ENCODE results near the gene CDT1. TPM values are rescaled to one million over a fixed set of nuclear protein-coding genes. Genes with fewer than 3 reads are reported as not detected.
"Not testable (repeated sequence)": the region's sequence is repeated elsewhere in the genome, so short reads cannot be mapped to it uniquely, and the experiment has no call there.

Gene CDT1
- total and polyA plus RNA-seq, 4 donors, result 3.6 to 13.9 (median 7.8) TPM

DNA sequence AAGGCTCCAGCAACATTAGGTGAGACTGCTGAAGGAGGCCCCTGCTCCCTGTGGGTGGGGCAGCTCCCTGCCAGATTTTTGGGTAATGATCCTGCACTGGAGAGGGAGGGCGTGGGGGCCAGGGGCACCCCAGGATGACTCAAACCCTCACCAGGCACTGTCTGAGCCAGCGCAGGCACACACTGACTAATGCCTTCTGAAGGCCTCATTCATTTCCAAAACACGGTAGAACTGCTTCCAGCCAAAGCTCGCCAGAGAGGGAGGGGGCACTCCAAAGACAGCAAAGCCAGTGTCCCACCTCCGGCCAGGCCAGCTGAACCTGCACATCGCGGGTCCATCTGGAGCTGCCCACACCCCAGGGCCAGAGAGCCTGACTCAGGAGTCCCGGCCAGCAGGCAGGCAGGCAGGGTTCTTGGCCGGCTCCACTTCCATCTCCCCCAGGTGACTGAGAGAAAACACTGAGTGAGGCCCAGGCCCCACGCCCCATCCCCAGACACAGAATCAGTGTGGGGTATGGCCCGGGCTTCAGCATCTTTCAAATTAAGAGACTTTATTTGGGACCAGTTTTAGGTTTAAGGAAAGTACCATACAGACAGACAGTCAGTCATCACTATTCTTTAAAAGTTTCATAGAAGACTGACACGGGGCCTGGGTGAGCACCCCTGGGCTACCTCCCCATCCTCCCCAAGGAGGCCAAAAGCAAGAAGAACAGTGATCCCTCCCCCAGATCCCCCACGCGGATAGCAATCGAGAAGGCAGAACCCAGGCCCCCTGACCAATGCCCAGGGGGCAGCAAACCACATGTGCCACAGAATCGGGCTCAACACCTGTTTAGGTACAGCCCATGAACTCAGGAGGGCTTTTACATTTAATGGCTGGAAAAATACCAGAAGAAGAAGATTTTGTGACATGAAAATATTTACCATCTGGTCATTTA is 20.9 kb upstream of the CDT1 start:
- no peaks in the 10 kb centered on the region for H3K9me3 ChIP-seq (ENCODE audit: control insufficient read depth, insufficient read depth, low read length)
- 59% methylated on average over 11 of the region's 16 CpGs for WGBS (ENCODE audit: insufficient coverage)
- peak overlapping the region; percentile 61 for H3K27ac ChIP-seq (ENCODE audit: low read depth, low read length)
- H3K4me1 ChIP-seq (ENCODE audit: control insufficient read depth, insufficient read depth, low read length), result peaks cover 66% of the 10 kb centered on the region
- no peak for DNase-seq (ENCODE audit: low read depth in 4 of 6, low spot score in 6 of 6)
- peaks cover 22% of the 10 kb centered on the region for H3K27me3 ChIP-seq (ENCODE audit: control insufficient read depth, insufficient read depth, low read length)
- no peak overlapping the region for H3K4me3 ChIP-seq (ENCODE audit: low read depth, low read length)
- peaks cover 8% of the 10 kb centered on the region for H3K36me3 ChIP-seq (ENCODE audit: control insufficient read depth, insufficient read depth, low read length)

- H3K27me3 ChIP-seq (ENCODE audit: control insufficient read depth, insufficient read depth, low read length), result peaks cover 21% of the 10 kb centered on the region
These were observed 20.1 kb upstream of the CDT1 start for GRCh38 chr16:88783391-88784073.

DNA sequence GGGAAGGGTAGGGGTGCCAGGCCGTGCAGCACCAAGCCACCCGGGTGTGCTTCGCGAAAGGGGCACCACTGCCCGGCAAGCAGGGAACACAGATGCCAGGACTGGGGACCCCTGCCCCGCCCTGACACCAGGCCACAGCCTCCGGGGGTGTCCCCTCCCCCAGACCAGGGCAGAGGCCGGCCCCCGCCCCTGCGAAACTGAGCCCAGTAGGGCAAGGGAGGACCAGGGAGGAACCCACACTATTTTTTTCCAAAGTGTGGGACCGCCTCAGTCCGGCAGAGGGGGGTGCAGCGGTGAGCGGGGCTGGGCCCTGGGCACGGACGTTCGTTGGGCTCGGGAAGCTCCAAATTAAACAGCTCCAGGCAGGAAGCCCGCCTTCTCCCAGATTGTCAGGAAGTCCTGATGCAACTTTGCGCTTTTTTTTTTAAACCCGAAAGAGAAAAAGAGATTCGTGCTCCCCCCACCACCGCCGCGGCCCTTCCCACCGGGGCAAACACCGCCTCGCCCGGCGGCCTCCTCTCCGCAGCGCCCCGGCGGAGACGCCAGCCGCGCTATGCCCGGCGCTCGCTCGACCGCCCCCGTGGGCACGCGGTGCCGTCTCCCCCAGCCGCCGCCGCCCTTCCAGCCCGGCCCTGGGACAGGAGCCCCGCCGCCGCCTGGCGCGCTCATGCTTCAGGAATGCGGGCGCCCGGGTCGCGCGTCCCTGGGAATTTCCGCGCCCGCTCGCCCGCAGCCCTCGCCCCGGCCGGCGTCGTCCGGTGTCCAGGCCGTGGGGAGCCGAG is 19.3 kb upstream of the CDT1 start:
- H3K4me3 ChIP-seq (ENCODE audit: low read depth, low read length), result peak overlapping the region; percentile 44
- H3K36me3 ChIP-seq (ENCODE audit: control insufficient read depth, insufficient read depth, low read length), result peaks cover 3% of the 10 kb centered on the region
- peak in 2 of 6 donors; percentile 19 to 64 for DNase-seq (ENCODE audit: low read depth in 4 of 6, low spot score in 6 of 6)
- H3K27me3 ChIP-seq (ENCODE audit: control insufficient read depth, insufficient read depth, low read length), result peaks cover 17% of the 10 kb centered on the region
- H3K27ac ChIP-seq (ENCODE audit: low read depth, low read length), result peak overlapping the region; percentile 61
- H3K4me1 ChIP-seq (ENCODE audit: control insufficient read depth, insufficient read depth, low read length), result peaks cover 54% of the 10 kb centered on the region
- 4% methylated on average over 73 of the region's 74 CpGs for WGBS (ENCODE audit: insufficient coverage)
- H3K9me3 ChIP-seq (ENCODE audit: control insufficient read depth, insufficient read depth, low read length), result no peaks in the 10 kb centered on the region

More at GRCh38 chr16:88783391-88784073, 20.1 kb upstream of the CDT1 start:
- H3K4me3 ChIP-seq (ENCODE audit: low read depth, low read length), result peak overlapping the region; percentile 44
- H3K9me3 ChIP-seq (ENCODE audit: control insufficient read depth, insufficient read depth, low read length), result no peaks in the 10 kb centered on the region
- peaks cover 61% of the 10 kb centered on the region for H3K4me1 ChIP-seq (ENCODE audit: control insufficient read depth, insufficient read depth, low read length)
- peaks cover 6% of the 10 kb centered on the region for H3K36me3 ChIP-seq (ENCODE audit: control insufficient read depth, insufficient read depth, low read length)
- 56% methylated on average over 21 of the region's 27 CpGs for WGBS (ENCODE audit: insufficient coverage)
- H3K27ac ChIP-seq (ENCODE audit: low read depth, low read length), result peak overlapping the region; percentile 61
- DNase-seq (ENCODE audit: low read depth in 4 of 6, low spot score in 6 of 6), result peak in 1 of 6 donors; percentile 49

- under 1% methylated on average over 32 of the region's 32 CpGs for WGBS (ENCODE audit: insufficient coverage)
These were observed 18.8 kb upstream of the CDT1 start for GRCh38 chr16:88784856-88785105.

GRCh38 chr16:88785106-88785924 is 18.3 kb upstream of the CDT1 start, which contains the start of gene PIEZO1:
Gene PIEZO1, minus strand, starts transcription at chr16:88785220. Its CDS starts 256 bp downstream, at chr16:88784964.
- H3K27me3 ChIP-seq (ENCODE audit: control insufficient read depth, insufficient read depth, low read length), result peaks cover 11% of the 10 kb centered on the region
- peak in 2 of 6 donors; percentile 33 to 80 for DNase-seq (ENCODE audit: low read depth in 4 of 6, low spot score in 6 of 6)

More at GRCh38 chr16:88784856-88785105, 18.8 kb upstream of the CDT1 start:
- DNase-seq (ENCODE audit: low read depth in 4 of 6, low spot score in 6 of 6), result no peak
- Histone ChIP-seq H3K27ac (ENCODE audit: low read depth, low read length) (no peak overlapping the region), H3K36me3 (ENCODE audit: control insufficient read depth, insufficient read depth, low read length) (peaks cover 3% of the 10 kb centered on the region), H3K4me3 (ENCODE audit: low read depth, low read length) (no peak overlapping the region), H3K9me3 (ENCODE audit: control insufficient read depth, insufficient read depth, low read length) (no peaks in the 10 kb centered on the region), H3K4me1 (ENCODE audit: control insufficient read depth, insufficient read depth, low read length) (peaks cover 49% of the 10 kb centered on the region), H3K27me3 (ENCODE audit: control insufficient read depth, insufficient read depth, low read length) (peaks cover 11% of the 10 kb centered on the region)

GRCh38 chr16:88787579-88788314 is 15.8 kb upstream of the CDT1 start:
- Histone ChIP-seq H3K36me3 (ENCODE audit: control insufficient read depth, insufficient read depth, low read length) (no peaks in the 10 kb centered on the region), H3K4me1 (ENCODE audit: control insufficient read depth, insufficient read depth, low read length) (peaks cover 42% of the 10 kb centered on the region), H3K4me3 (ENCODE audit: low read depth, low read length) (no peak overlapping the region), H3K27ac (ENCODE audit: low read depth, low read length) (no peak overlapping the region), H3K27me3 (ENCODE audit: control insufficient read depth, insufficient read depth, low read length) (peaks cover 23% of the 10 kb centered on the region), H3K9me3 (ENCODE audit: control insufficient read depth, insufficient read depth, low read length) (no peaks in the 10 kb centered on the region)
- WGBS (ENCODE audit: insufficient coverage), result 87% methylated on average over 9 of the region's 11 CpGs
- no peak for DNase-seq (ENCODE audit: low read depth in 4 of 6, low spot score in 6 of 6)

More at GRCh38 chr16:88785106-88785924, 18.3 kb upstream of the CDT1 start, which contains the start of gene PIEZO1:
- Histone ChIP-seq H3K4me3 (ENCODE audit: low read depth, low read length) (peak within 1 kb of the TSS; percentile 44), H3K27ac (ENCODE audit: low read depth, low read length) (peak within 1 kb of the TSS; percentile 61), H3K4me1 (ENCODE audit: control insufficient read depth, insufficient read depth, low read length) (peaks cover 44% of the 10 kb centered on the region), H3K9me3 (ENCODE audit: control insufficient read depth, insufficient read depth, low read length) (no peaks in the 10 kb centered on the region), H3K36me3 (ENCODE audit: control insufficient read depth, insufficient read depth, low read length) (peaks cover 3% of the 10 kb centered on the region)
- 4% methylated on average over 110 of the region's 110 CpGs for WGBS (ENCODE audit: insufficient coverage)

DNA sequence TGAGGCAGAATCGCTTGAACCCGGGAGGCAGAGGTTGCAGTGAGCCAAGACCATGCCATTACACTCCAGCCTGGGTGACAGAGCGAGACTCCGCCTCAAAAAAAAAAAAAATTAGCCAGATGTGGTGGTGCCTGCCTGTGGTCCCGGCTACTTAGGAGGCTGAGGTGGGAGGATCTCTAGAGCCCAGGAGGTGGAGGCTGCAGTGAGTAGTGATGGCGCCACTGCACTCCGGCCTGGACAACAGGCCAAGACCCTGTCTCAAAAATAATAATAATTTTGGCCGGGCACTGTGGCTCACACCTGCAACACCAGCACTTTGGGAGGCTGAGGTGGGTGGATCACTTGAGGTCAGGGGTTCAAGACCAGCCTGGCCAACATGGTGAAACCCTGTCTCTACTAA is 14.8 kb upstream of the CDT1 start:
- peaks cover 30% of the 10 kb centered on the region for H3K27me3 ChIP-seq (ENCODE audit: control insufficient read depth, insufficient read depth, low read length)
- 94% methylated on average over 6 of the region's 8 CpGs for WGBS (ENCODE audit: insufficient coverage)
- DNase-seq (ENCODE audit: low read depth in 4 of 6, low spot score in 6 of 6); H3K9me3 ChIP-seq (ENCODE audit: control insufficient read depth, insufficient read depth, low read length); H3K27ac ChIP-seq (ENCODE audit: low read depth, low read length); H3K4me3 ChIP-seq (ENCODE audit: low read depth, low read length); H3K36me3 ChIP-seq (ENCODE audit: control insufficient read depth, insufficient read depth, low read length): not testable (repeated sequence)
- peaks cover 41% of the 10 kb centered on the region for H3K4me1 ChIP-seq (ENCODE audit: control insufficient read depth, insufficient read depth, low read length)

GRCh38 chr16:88789594-88789993 is 14.0 kb upstream of the CDT1 start:
- Histone ChIP-seq H3K9me3 (ENCODE audit: control insufficient read depth, insufficient read depth, low read length) (no peaks in the 10 kb centered on the region), H3K27me3 (ENCODE audit: control insufficient read depth, insufficient read depth, low read length) (peaks cover 24% of the 10 kb centered on the region), H3K4me3 (ENCODE audit: low read depth, low read length) (no peak overlapping the region), H3K36me3 (ENCODE audit: control insufficient read depth, insufficient read depth, low read length) (no peaks in the 10 kb centered on the region), H3K27ac (ENCODE audit: low read depth, low read length) (no peak overlapping the region), H3K4me1 (ENCODE audit: control insufficient read depth, insufficient read depth, low read length) (peaks cover 35% of the 10 kb centered on the region)
- WGBS (ENCODE audit: insufficient coverage), result 80% methylated on average over 6 of the region's 7 CpGs
- DNase-seq (ENCODE audit: low read depth in 4 of 6, low spot score in 6 of 6), result no peak

Measured in spinal cord (tissue), 10 donors.